ENCODE measurements around the gene MGAT5.

DNA sequence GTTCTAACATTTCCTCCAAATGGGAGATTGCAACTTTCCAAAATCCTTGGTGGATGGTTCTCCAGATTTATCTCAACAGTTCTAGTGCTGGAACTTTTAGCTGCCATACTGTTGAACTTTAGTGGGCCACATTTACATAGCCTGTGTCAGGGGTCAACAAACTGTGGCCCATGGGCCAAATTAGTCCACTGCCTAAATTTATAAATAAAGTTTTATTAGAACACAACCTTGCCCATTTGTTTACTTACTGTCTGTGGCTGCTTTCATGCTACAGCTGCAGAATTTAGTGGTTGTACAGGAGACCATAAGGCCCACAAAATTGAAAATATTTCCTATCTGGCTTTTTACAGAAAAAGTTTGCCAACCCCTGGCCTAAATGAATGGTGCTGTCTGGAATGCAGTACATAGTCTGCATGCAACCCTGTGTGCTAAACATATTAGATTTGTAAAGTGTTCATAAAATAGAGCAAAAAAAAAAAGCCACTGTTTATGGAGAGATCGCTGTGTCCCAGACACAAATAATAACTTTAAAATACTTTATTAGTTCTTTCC lies 30.3 kb downstream of the MGAT5 start:
- TF ChIP-seq EP300 (IDR thresholded peaks at IDR 0.05), result no peak
- TF ChIP-seq, protein P1, sequence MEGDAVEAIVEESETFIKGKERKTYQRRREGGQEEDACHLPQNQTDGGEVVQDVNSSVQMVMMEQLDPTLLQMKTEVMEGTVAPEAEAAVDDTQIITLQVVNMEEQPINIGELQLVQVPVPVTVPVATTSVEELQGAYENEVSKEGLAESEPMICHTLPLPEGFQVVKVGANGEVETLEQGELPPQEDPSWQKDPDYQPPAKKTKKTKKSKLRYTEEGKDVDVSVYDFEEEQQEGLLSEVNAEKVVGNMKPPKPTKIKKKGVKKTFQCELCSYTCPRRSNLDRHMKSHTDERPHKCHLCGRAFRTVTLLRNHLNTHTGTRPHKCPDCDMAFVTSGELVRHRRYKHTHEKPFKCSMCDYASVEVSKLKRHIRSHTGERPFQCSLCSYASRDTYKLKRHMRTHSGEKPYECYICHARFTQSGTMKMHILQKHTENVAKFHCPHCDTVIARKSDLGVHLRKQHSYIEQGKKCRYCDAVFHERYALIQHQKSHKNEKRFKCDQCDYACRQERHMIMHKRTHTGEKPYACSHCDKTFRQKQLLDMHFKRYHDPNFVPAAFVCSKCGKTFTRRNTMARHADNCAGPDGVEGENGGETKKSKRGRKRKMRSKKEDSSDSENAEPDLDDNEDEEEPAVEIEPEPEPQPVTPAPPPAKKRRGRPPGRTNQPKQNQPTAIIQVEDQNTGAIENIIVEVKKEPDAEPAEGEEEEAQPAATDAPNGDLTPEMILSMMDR (IDR thresholded peaks at IDR 0.05), result no peak
